Hepatocyte (in vitro differentiated cells): ENCODE results near the gene GAP43. TPM values are rescaled to one million over a fixed set of nuclear protein-coding genes. Genes with fewer than 3 reads are reported as not detected.
"Not testable (repeated sequence)": the region's sequence is repeated elsewhere in the genome, so short reads cannot be mapped to it uniquely, and the experiment has no call there.

Source experiments
- DNase-seq: peaks from one replicate; pipeline ENCODE4 v3.0.0-alpha.2; 2016; ENCODE audit warnings: low spot score
- H2AFZ ChIP-seq: fragments of 200-600 bp; sonication (generic); 2 replicates; pipeline ENCODE4 v1.6.0; 2016; ENCODE audit warnings: antibody characterized with exemption, mild to moderate bottlenecking
- H3K27ac ChIP-seq: fragments of 200-600 bp; sonication (generic); 2 replicates; pipeline ENCODE4 v1.5.1; 2016; ENCODE audit warnings: mild to moderate bottlenecking
- H3K27me3 ChIP-seq: fragments of 200-600 bp; sonication (generic); 2 replicates; pipeline ENCODE4 v1.6.1; 2016
- H3K36me3 ChIP-seq: fragments of 200-600 bp; sonication (generic); replicated peaks from 2 replicates; pipeline ENCODE4 v1.5.1; 2016; ENCODE audit warnings: low read depth; ENCODE audit not compliant: insufficient read depth
- H3K4me1 ChIP-seq: fragments of 200-600 bp; sonication (generic); 2 replicates; pipeline ENCODE4 v1.5.1; 2016; ENCODE audit warnings: mild to moderate bottlenecking, moderate library complexity; ENCODE audit not compliant: insufficient read depth
- H3K4me2 ChIP-seq: fragments of 200-600 bp; sonication (generic); 2 replicates; pipeline ENCODE4 v1.6.0; 2016
- H3K4me3 ChIP-seq: fragments of 200-600 bp; sonication (generic); 2 replicates; pipeline ENCODE4 v1.5.1; 2016; ENCODE audit warnings: mild to moderate bottlenecking
- H3K79me2 ChIP-seq: fragments of 200-600 bp; sonication (generic); 2 replicates; pipeline ENCODE4 v1.6.0; 2017; ENCODE audit warnings: mild to moderate bottlenecking
- H3K9me2 ChIP-seq: fragments of 200-600 bp; sonication (generic); replicated peaks from 2 replicates; pipeline ENCODE4 v1.6.0; 2017; ENCODE audit warnings: mild to moderate bottlenecking; ENCODE audit not compliant: insufficient read depth
- H3K9me3 ChIP-seq: fragments of 200-600 bp; sonication (generic); 2 replicates; pipeline ENCODE4 v1.5.1; 2016; ENCODE audit warnings: low read depth, mild to moderate bottlenecking
- H4K20me1 ChIP-seq: fragments of 200-600 bp; sonication (generic); 2 replicates; pipeline ENCODE4 v1.6.0; 2016; ENCODE audit warnings: mild to moderate bottlenecking; ENCODE audit not compliant: insufficient read depth, poor library complexity, severe bottlenecking
- EZH2 ChIP-seq: fragments of 200-600 bp; sonication (generic); IDR thresholded peaks from 2 replicates; pipeline ENCODE4 v1.6.1; 2016; ENCODE audit warnings: antibody characterized with exemption, mild to moderate bottlenecking, borderline replicate concordance
- EZH2phosphoT487 ChIP-seq: fragments of 200-600 bp; sonication (generic); IDR thresholded peaks from one replicate; pipeline ENCODE4 v1.6.1; 2018; ENCODE audit warnings: antibody characterized with exemption, mild to moderate bottlenecking, low read depth, moderate library complexity; ENCODE audit not compliant: unreplicated experiment, severe bottlenecking
- WGBS: methylation state at CpG from one replicate; pipeline ENCODE4 v1.1.6; 2016; ENCODE audit warnings: low lambda C conversion rate; ENCODE audit errors: missing lambda C conversion rate; 5-methylcytosine and 5-hydroxymethylcytosine counted together
- polyA plus RNA-seq: library from polyadenylated mRNA; unstranded; fragments of >200 nt; fragmentation: Nextera tagmentation; extraction: Ambion mirVana; gene quantifications from 2 replicates; pipeline ENCODE4 v1.2.1, GENCODE V29; 2016
- total RNA-seq: library from RNA; depleted of rRNA; stranded (reverse); fragments of >200 nt; gene quantifications from 2 replicates; pipeline ENCODE4 v1.2.3, GENCODE V29; 2014
- TF ChIP-seq, protein P1 (sequence below): fragments of 200-600 bp; sonication (generic); IDR thresholded peaks from 2 replicates; pipeline ENCODE4 v1.5.1; 2016; ENCODE audit warnings: antibody characterized with exemption, mild to moderate bottlenecking; ENCODE audit not compliant: poor library complexity

Gene GAP43
- total and polyA plus RNA-seq, 2 experiments from 2014 or later: 0.60 to 0.81 TPM

DNA sequence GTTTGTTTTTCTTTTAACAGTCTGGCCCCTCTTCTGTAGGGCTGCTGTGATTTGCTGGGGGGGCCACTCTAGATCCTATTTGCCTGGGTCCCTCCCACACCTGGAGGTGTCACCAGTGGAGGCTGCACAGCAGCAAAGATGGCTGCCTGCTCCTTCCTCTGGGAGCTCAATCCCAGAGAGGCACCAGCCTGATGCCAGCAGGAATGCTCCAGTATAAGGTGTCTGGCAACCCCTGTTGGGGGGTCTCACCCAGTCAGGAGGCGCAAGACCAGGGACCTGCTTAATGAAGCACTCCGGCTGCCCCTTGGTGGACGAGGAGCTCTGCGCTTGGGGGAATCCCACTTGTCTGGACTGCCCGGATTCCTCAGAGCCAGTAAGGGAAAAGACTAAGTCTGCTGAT lies 118.3 kb downstream of the GAP43 start:
- H3K79me2 ChIP-seq: no peaks in the 10 kb centered on the region
- no peak for DNase-seq
- no peak overlapping the region for H3K27ac ChIP-seq
- H3K4me1 ChIP-seq: no peaks in the 10 kb centered on the region
- TF ChIP-seq, protein P1, sequence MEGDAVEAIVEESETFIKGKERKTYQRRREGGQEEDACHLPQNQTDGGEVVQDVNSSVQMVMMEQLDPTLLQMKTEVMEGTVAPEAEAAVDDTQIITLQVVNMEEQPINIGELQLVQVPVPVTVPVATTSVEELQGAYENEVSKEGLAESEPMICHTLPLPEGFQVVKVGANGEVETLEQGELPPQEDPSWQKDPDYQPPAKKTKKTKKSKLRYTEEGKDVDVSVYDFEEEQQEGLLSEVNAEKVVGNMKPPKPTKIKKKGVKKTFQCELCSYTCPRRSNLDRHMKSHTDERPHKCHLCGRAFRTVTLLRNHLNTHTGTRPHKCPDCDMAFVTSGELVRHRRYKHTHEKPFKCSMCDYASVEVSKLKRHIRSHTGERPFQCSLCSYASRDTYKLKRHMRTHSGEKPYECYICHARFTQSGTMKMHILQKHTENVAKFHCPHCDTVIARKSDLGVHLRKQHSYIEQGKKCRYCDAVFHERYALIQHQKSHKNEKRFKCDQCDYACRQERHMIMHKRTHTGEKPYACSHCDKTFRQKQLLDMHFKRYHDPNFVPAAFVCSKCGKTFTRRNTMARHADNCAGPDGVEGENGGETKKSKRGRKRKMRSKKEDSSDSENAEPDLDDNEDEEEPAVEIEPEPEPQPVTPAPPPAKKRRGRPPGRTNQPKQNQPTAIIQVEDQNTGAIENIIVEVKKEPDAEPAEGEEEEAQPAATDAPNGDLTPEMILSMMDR: no peak
- TF ChIP-seq EZH2 (no peak), EZH2phosphoT487 (no peak)
- H3K27me3 ChIP-seq: no peaks in the 10 kb centered on the region
- H3K9me2 ChIP-seq: no peaks in the 10 kb centered on the region
- H3K9me3 ChIP-seq: no peaks in the 10 kb centered on the region
- 93% methylated on average over 5 of the region's 5 CpGs for WGBS
- H3K4me3 ChIP-seq: no peak overlapping the region
- no peaks in the 10 kb centered on the region for H3K36me3 ChIP-seq
- H3K4me2 ChIP-seq: no peak overlapping the region
- no peak overlapping the region for H2AFZ ChIP-seq
- H4K20me1 ChIP-seq: no peaks in the 10 kb centered on the region

DNA sequence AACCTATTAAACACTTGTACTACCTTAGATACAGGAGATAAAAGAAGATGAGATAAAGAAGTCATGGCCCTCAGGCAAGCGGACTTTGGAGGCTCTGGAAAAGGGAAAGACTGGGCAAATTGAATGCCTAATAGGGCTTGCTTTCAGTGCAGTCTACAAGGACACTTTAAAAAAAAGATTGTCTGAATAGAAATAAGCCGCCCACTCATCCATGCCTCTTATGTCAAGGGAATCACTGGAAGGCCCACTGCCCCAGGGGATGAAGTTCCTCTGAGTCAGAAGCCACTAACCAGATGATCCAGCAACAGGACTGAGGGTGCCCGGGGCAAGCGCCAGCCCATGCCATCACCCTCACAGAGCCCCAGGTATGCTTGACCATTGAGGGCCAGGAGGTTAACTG lies 121.2 kb downstream of the GAP43 start:
- not testable (repeated sequence) for H3K27ac ChIP-seq
- WGBS: 77% methylated on average over 4 of the region's 4 CpGs

DNA sequence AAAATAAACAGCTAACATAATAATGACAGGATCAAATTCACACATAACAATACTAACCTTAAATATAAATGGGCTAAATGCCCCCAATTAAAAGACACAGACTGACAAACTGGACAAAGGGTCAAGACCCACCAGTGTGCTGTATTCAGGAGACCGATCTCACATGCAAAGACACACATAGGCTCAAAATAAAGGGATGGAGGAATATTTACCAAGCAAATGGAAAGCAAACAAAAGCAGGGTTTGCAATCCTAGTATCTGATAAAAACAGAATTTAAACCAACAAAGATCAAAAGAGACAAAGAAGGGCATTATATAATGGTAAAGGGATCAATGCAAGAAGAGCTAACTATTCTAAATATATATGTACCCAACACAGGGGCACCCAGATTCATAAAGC lies 129.7 kb downstream of the GAP43 start:
- 63% methylated on average over 1 of the region's 1 CpG for WGBS
- not testable (repeated sequence) for H3K9me2 ChIP-seq, H4K20me1 ChIP-seq, H3K79me2 ChIP-seq, H3K4me1 ChIP-seq, H3K27me3 ChIP-seq, H3K27ac ChIP-seq, H3K4me3 ChIP-seq, H2AFZ ChIP-seq, H3K4me2 ChIP-seq, H3K36me3 ChIP-seq, DNase-seq, H3K9me3 ChIP-seq

More for the DNA sequence above, 121.2 kb downstream of the GAP43 start:
- not testable (repeated sequence) for DNase-seq, H3K4me2 ChIP-seq, H3K27me3 ChIP-seq, H2AFZ ChIP-seq, H3K9me3 ChIP-seq, H3K4me1 ChIP-seq, H3K36me3 ChIP-seq, H4K20me1 ChIP-seq, H3K79me2 ChIP-seq, H3K9me2 ChIP-seq, H3K4me3 ChIP-seq

DNA sequence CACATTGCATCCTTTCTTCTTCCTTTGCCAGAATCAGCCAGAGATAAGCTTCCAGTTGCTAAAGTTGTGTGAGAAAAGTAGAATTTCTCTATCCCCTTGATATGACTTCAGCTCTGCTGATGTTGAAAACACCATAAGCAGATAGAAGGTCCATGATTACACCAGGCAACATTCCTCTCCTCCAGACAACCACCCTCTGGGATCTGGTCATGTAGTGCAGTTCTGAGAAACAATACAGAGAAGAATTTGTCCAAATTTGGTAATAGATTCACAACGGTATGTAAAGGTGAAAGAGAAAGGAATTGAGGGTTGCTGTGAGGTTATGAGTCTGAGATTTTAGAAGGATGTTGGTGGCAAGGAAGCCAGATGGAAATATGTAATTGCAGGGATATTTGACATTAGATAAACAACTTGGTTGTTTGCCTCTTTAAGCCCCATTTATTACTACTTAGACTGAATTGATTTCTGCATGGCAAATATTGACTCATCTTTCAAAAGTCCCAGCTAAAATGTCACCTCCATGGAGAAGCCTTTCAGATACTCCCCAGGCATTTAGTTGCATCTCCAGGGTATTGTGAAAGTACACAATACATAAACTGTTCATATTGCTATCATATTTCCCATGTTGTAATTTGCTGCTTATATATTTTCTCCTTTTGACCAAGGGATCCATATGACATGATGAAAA lies 134.9 kb downstream of the GAP43 start:
- Histone ChIP-seq H2AFZ (no peak overlapping the region), H3K36me3 (no peaks in the 10 kb centered on the region)
- WGBS: 52% methylated on average over 1 of the region's 1 CpG

More for the DNA sequence above, 134.9 kb downstream of the GAP43 start:
- Histone ChIP-seq H3K27ac (no peak overlapping the region), H3K27me3 (no peaks in the 10 kb centered on the region), H3K4me3 (no peak overlapping the region), H3K9me3 (no peaks in the 10 kb centered on the region), H3K4me2 (no peak overlapping the region), H4K20me1 (no peaks in the 10 kb centered on the region), H3K9me2 (no peaks in the 10 kb centered on the region), H3K4me1 (no peaks in the 10 kb centered on the region), H3K79me2 (no peaks in the 10 kb centered on the region)
- DNase-seq: no peak
- TF ChIP-seq, protein P1: no peak
- no peak for TF ChIP-seq EZH2phosphoT487
- TF ChIP-seq EZH2: no peak
